ENCODE measurements around the gene ACTR1A. TPM values are rescaled to one million over a fixed set of nuclear protein-coding genes. Genes with fewer than 3 reads are reported as not detected.

The ACTR1A gene
- total RNA-seq, 2 donors from 2014 or later: 91.6 to 114 TPM

- H3K9me3 ChIP-seq (ENCODE audit: control insufficient read depth, low read length): no peaks in the 10 kb centered on the region
- H3K27me3 Mint-ChIP-seq (ENCODE audit: insufficient read depth): peaks cover 54% of the 10 kb centered on the region
- no peak for TF ChIP-seq CTCF (conservative IDR thresholded peaks at IDR 0.05)
- H3K9ac ChIP-seq (ENCODE audit: extremely low read depth, low read length, poor library complexity, severe bottlenecking): no peak overlapping the region
- no peak overlapping the region for H3K27ac Mint-ChIP-seq
- peaks cover 9% of the 10 kb centered on the region for H3K4me1 ChIP-seq (ENCODE audit: control insufficient read depth, insufficient read depth, low read length)
- no peak overlapping the region for H3K27ac ChIP-seq (ENCODE audit: low read depth, low read length)
- H3K4me1 Mint-ChIP-seq: peaks cover 16% of the 10 kb centered on the region
- H3K4me3 ChIP-seq (ENCODE audit: low read length): no peak overlapping the region
- H3K36me3 ChIP-seq (ENCODE audit: control insufficient read depth, insufficient read depth, low read length): peaks cover 4% of the 10 kb centered on the region
- no peak for DNase-seq
- H3K27me3 ChIP-seq (ENCODE audit: control insufficient read depth, insufficient read depth, low read length, poor library complexity, severe bottlenecking): peaks cover 32% of the 10 kb centered on the region
- WGBS, 2 experiments (ENCODE audit: insufficient coverage in 1 of 2, insufficient read length in 1 of 2): 35% methylated on average over 9 of the region's 9 CpGs; no CpG with 5 or more reads in 1 of the 2 experiments
- H3K36me3 Mint-ChIP-seq (ENCODE audit: low read depth): peaks cover 2% of the 10 kb centered on the region
- no peaks in the 10 kb centered on the region for H3K9me3 Mint-ChIP-seq
- no peak overlapping the region for H3K4me3 Mint-ChIP-seq
These were observed 67.9 kb downstream of the ACTR1A start for GRCh38 chr10:102434394-102435132.

GRCh38 chr10:102433619-102434046 lies 68.9 kb downstream of the ACTR1A start:
- Mint-ChIP-seq H3K27me3 (ENCODE audit: insufficient read depth) (peaks cover 54% of the 10 kb centered on the region), H3K36me3 (ENCODE audit: low read depth) (peaks cover 2% of the 10 kb centered on the region)
- no peak overlapping the region for H3K27ac ChIP-seq (ENCODE audit: low read depth, low read length)

More at GRCh38 chr10:102433619-102434046, 68.9 kb downstream of the ACTR1A start:
- Histone ChIP-seq H3K9me3 (ENCODE audit: control insufficient read depth, low read length) (no peaks in the 10 kb centered on the region), H3K27me3 (ENCODE audit: control insufficient read depth, insufficient read depth, low read length, poor library complexity, severe bottlenecking) (peaks cover 32% of the 10 kb centered on the region), H3K4me1 (ENCODE audit: control insufficient read depth, insufficient read depth, low read length) (peaks cover 9% of the 10 kb centered on the region), H3K36me3 (ENCODE audit: control insufficient read depth, insufficient read depth, low read length) (peaks cover 4% of the 10 kb centered on the region), H3K4me3 (ENCODE audit: low read length) (no peak overlapping the region), H3K9ac (ENCODE audit: extremely low read depth, low read length, poor library complexity, severe bottlenecking) (no peak overlapping the region)
- DNase-seq: no peak
- peaks cover 16% of the 10 kb centered on the region for H3K4me1 Mint-ChIP-seq
- no peak for TF ChIP-seq CTCF (conservative IDR thresholded peaks at IDR 0.05)
- H3K4me3 Mint-ChIP-seq: peak overlapping the region; percentile 88
- no peak overlapping the region for H3K27ac Mint-ChIP-seq
- H3K9me3 Mint-ChIP-seq: no peaks in the 10 kb centered on the region
- WGBS, 2 experiments (ENCODE audit: insufficient coverage in 1 of 2, insufficient read length in 1 of 2): 77 to 82% methylated on average over 5 of the region's 5 CpGs

All from endodermal cell (in vitro differentiated cells).